Activated CD8-positive, alpha-beta memory T cell treated with anti-CD3 and anti-CD28 coated beads, Interleukin-2, amount 50 U/mL, for 24 hours (primary cell): ENCODE results near the gene KCNQ1OT1.

Source experiments
- DNase-seq: peaks from one replicate; pipeline ENCODE4 v3.0.0-alpha.2; 2020; ENCODE audit errors: extremely low read depth

Gene KCNQ1OT1

GRCh38 chr11:2570841-2571597 lies 128.8 kb downstream of the KCNQ1OT1 start:
- no peak for DNase-seq

- DNase-seq: no peak
Observed at GRCh38 chr11:2570211-2570811, 129.5 kb downstream of the KCNQ1OT1 start.

GRCh38 chr11:2569731-2570210 lies 130.0 kb downstream of the KCNQ1OT1 start:
- DNase-seq: no peak

GRCh38 chr11:2569321-2569721 lies 130.5 kb downstream of the KCNQ1OT1 start:
- DNase-seq: no peak

- DNase-seq: no peak
Observed at GRCh38 chr11:2567026-2567671, 132.6 kb downstream of the KCNQ1OT1 start.

- no peak for DNase-seq
Observed at GRCh38 chr11:2566223-2567025, 133.4 kb downstream of the KCNQ1OT1 start.

- DNase-seq: no peak
Observed at GRCh38 chr11:2565447-2566222, 134.2 kb downstream of the KCNQ1OT1 start.

GRCh38 chr11:2564588-2565425 lies 135.0 kb downstream of the KCNQ1OT1 start:
- no peak for DNase-seq

- DNase-seq: no peak
Observed at GRCh38 chr11:2564008-2564530, 135.7 kb downstream of the KCNQ1OT1 start.

- no peak for DNase-seq
Observed at GRCh38 chr11:2563213-2564007, 136.4 kb downstream of the KCNQ1OT1 start.

- no peak for DNase-seq
Observed at GRCh38 chr11:2562890-2563212, 136.9 kb downstream of the KCNQ1OT1 start.

GRCh38 chr11:2561696-2562581 lies 137.9 kb downstream of the KCNQ1OT1 start:
- no peak for DNase-seq

- no peak for DNase-seq
Observed at GRCh38 chr11:2559527-2560311, 140.1 kb downstream of the KCNQ1OT1 start.

GRCh38 chr11:2558861-2559526 lies 140.8 kb downstream of the KCNQ1OT1 start:
- no peak for DNase-seq

GRCh38 chr11:2558397-2558796 lies 141.4 kb downstream of the KCNQ1OT1 start:
- no peak for DNase-seq
